ENCODE data around the gene RDH5.

DNA sequence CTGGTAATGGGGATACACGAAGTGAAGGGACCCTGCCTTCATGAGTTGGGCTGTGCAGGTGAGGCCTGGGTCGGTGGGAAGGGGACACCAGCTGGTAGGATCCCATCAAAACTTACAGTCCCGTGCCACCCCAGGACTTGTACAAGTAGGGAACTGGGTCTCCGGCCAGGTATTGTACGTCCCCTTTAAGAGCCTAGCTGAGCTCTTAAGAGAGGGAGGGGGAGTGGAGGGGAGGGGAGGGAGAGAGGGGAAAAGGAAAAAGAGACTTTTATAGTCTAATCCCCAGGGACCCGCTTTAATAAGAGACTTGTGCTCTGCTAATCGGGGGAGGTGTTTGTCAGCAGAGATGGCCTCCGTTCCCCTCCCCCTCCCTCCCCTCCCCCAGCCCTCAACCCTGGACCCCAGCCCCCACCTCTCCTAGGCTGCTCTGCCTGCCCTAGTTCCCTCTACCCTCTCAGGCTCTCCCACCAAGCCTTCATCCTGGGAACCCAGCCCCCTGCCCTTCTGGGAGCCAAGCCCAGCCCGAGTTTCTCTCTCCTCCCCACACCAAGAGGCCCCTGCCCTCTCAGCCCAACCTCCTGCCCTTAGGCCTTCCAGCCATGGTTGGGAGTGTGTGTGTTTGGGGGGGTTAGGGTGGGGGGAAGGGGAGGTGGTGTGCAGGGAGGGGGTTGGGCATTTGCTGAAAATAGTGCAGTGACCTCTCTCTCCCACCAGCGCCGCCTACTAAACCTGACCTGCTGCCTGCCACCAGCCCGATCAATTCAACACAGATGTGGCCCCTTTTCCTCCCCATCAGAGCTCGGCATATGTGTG lies 25.4 kb downstream of the RDH5 start:
- no peak for TF ChIP-seq POLR2A (IDR thresholded peaks at IDR 0.05)
- TF ChIP-seq, protein P1, sequence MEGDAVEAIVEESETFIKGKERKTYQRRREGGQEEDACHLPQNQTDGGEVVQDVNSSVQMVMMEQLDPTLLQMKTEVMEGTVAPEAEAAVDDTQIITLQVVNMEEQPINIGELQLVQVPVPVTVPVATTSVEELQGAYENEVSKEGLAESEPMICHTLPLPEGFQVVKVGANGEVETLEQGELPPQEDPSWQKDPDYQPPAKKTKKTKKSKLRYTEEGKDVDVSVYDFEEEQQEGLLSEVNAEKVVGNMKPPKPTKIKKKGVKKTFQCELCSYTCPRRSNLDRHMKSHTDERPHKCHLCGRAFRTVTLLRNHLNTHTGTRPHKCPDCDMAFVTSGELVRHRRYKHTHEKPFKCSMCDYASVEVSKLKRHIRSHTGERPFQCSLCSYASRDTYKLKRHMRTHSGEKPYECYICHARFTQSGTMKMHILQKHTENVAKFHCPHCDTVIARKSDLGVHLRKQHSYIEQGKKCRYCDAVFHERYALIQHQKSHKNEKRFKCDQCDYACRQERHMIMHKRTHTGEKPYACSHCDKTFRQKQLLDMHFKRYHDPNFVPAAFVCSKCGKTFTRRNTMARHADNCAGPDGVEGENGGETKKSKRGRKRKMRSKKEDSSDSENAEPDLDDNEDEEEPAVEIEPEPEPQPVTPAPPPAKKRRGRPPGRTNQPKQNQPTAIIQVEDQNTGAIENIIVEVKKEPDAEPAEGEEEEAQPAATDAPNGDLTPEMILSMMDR (IDR thresholded peaks at IDR 0.05), result no peak
